ENCODE results near the gene RCBTB1.

DNA sequence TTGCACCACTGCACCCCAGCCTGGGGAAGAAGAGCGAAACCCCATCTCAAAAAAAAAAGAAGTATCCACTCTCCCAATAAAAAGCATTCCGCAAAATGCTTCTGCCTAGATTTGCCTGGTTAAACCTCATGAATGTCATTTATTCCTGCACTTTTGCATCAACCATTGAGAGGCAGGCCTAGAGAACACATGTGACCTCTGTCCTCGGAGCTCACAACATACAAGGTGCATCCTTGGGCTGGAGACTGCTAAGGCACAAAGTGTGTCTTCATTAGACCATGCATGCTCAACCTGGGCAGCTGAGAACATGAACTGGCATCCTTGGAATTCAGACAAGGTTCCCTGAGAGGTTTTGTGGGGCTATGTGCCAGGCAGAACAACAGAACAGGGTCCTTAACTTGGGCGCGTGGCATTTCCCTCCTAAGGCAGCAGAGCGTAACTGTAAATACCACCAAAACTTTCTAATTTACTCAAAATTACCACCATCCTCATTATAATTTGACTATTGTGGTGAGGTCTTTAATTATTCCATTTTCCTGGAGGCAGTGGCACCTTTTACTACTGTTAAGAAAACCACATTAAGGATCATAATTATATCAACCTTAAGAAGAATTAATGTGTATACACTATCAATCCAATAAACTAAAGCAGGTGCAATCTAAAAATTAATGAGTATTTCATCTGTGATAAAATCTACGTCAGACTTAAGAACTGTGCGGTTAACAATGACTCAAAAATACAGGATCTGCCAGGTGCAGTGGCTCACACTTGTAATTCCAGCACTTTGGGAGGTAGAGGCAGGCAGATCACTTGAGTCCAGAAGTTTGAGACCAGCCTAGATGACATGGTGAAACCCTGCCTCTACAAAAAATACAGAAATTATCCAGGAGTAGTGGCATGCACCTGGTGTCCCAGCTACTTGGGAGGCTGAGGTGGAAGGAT is 13.8 kb downstream of the RCBTB1 start:
- TF ChIP-seq POLR2A (IDR thresholded peaks at IDR 0.05): no peak
- TF ChIP-seq, protein P1, sequence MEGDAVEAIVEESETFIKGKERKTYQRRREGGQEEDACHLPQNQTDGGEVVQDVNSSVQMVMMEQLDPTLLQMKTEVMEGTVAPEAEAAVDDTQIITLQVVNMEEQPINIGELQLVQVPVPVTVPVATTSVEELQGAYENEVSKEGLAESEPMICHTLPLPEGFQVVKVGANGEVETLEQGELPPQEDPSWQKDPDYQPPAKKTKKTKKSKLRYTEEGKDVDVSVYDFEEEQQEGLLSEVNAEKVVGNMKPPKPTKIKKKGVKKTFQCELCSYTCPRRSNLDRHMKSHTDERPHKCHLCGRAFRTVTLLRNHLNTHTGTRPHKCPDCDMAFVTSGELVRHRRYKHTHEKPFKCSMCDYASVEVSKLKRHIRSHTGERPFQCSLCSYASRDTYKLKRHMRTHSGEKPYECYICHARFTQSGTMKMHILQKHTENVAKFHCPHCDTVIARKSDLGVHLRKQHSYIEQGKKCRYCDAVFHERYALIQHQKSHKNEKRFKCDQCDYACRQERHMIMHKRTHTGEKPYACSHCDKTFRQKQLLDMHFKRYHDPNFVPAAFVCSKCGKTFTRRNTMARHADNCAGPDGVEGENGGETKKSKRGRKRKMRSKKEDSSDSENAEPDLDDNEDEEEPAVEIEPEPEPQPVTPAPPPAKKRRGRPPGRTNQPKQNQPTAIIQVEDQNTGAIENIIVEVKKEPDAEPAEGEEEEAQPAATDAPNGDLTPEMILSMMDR (IDR thresholded peaks at IDR 0.05): no peak
